Measurements from ENCODE around the gene MKNK1. TPM values are rescaled to one million over a fixed set of nuclear protein-coding genes. Genes with fewer than 3 reads are reported as not detected.

Gene MKNK1
- total and polyA plus RNA-seq, 2 of the 8 experiments (the other 6 are each of a cell fraction or from before 2014, with no cell fraction given), result 13.9 to 21.5 TPM

GRCh38 chr1:46617833-46618232 lies 13.8 kb upstream of the MKNK1 start (continued):
- no peak for TF ChIP-seq SAP30 (IDR thresholded peaks at IDR 0.05; ENCODE audit: insufficient read depth, insufficient replicate concordance, low read length)
- no peak for TF ChIP-seq ATF2 (IDR thresholded peaks at IDR 0.05; ENCODE audit: low read length)
- no peak for TF ChIP-seq POU5F1 (IDR thresholded peaks at IDR 0.05; ENCODE audit: low read depth, low read length)
- no peak for TF ChIP-seq RNF2 (IDR thresholded peaks at IDR 0.05; ENCODE audit: borderline replicate concordance, low read depth, low read length, missing control alignments, poor library complexity, severe bottlenecking)
- no peak for TF ChIP-seq POLR2AphosphoS5 (IDR thresholded peaks at IDR 0.05; ENCODE audit: low read depth, low read length)

Data from H1 (cell line).